NCI-H1436 (cell line): ENCODE measurements around the gene ZFP64.
"Not testable (repeated sequence)": the region's sequence is repeated elsewhere in the genome, so short reads cannot be mapped to it uniquely, and the experiment has no call there.

Experiments
- DNase-seq: peaks from one replicate; lab custom pipeline; 2025; lab: John Stamatoyannopoulos, UW

The ZFP64 gene

DNA sequence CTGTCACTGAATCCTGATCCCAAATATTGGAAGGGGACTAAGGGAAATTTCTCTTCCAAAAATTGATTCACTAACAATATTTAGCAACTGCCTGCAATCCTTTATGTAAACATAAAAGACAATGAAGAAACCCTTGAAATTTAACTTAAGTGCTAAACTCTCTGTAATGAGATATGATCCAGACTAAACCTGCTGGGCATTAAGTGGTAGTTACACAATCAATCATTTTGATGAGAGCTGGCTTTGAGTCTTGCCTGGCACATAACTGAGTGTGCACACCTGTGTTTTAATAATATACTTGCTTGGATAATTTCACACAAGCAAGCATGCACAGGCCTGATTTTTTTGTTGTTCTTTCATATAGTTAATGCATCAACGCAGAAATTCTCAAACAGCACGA is 9.8 kb upstream of the ZFP64 start:
- peak; percentile 84 for DNase-seq

DNA sequence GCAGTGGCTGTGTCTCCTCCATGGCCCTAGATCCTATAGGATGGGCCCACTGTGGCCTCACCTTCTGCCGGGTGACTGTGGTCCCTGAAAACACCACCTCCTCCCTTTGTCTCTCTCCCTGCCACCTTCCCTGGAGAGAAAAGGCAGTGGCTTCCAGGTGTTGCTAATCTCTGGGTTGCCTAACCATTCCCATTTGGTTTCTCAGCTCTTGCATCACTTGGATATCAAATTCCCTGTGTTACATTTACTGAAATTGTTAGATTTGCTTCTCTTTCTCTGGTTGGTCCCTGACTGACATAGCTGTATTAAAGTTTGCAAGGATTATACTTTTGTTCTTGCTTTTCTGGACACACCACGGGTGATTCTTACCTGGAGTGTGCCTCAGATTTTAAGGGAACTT is 9.3 kb upstream of the ZFP64 start:
- DNase-seq = no peak

DNA sequence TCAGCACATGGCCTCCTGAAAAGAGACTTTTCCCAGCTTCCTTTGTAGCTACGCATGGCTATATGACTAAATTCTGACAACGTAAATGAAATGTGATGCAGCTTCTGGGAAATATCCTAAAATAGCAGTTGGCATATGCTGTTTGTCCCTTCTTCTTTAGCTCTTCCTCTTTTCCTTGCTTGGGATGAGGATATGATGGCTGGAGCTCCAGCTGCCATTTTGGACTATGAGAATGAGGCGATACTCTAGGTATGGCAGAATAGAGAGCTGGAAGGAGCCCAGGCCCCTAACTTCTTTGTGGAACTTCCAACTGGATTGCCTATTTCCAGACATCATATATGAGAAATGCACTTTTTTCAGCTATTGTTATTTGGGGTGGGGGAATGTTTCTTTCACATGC is 5.3 kb upstream of the ZFP64 start:
- DNase-seq = no peak

DNA sequence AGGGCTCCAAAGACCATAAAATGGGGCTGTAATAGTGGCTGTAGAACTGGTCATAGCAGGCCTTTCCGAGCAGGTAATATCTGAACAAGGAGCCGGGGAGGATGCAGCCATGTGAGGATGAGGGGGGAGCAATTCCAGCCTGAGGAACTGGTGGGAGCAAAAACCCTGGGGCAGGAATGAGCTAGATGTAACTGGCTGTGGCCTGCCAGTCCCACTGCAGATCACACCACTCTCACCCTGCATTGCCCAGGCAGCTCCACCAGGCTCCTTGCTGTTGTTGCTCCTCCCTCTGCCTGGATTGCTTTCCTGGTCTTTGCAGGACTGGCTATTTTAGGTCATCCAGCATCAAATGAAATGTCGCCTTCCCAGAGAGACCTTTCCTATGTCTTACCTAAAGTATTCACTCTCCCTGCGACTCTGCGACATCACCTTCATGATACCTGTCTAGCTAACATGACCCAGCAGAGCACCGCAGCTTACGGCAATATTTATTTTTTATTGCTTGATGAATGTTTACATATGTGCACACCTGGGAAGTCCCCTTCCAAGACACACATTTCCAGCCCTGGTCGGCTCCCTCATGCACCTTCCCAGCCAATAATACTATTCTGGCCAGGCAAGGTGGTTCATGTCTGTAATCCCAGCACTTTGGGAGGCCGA is 2.4 kb upstream of the ZFP64 start:
- no peak for DNase-seq

DNA sequence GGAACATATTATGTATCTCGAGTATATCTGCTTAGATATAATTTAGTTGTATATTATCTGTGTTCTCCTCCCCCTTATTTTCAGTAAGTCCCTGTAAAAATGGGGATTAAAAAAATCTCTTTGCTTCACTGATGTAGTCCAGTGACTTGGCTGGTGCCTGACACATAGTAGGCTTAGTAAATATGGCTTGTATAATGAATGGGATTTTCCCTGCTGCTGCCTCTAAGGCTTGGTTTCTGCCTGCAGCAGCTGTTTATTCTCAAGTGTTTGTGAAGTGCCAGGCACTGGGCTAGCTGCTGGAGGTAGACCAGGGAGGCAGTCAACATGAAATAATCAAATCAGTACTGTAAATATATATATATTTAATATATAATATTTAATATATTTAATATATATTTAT is 1.6 kb upstream of the ZFP64 start:
- peak; percentile 12 for DNase-seq

DNA sequence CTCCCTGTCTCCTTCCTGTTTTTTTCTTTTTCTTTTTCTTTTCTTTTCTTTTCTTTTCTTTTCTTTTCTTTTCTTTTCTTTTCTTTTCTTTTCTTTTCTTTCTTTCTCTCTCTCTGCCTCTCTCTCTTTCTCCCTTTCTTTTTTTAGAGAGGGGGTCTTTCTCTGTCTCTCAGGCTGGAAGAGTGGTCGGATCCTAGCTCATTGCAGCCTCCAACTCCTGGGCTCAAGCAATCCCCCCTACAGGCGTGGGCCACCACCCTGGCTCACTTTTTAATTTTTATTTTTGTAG is 1.1 kb upstream of the ZFP64 start:
- not testable (repeated sequence) for DNase-seq

DNA sequence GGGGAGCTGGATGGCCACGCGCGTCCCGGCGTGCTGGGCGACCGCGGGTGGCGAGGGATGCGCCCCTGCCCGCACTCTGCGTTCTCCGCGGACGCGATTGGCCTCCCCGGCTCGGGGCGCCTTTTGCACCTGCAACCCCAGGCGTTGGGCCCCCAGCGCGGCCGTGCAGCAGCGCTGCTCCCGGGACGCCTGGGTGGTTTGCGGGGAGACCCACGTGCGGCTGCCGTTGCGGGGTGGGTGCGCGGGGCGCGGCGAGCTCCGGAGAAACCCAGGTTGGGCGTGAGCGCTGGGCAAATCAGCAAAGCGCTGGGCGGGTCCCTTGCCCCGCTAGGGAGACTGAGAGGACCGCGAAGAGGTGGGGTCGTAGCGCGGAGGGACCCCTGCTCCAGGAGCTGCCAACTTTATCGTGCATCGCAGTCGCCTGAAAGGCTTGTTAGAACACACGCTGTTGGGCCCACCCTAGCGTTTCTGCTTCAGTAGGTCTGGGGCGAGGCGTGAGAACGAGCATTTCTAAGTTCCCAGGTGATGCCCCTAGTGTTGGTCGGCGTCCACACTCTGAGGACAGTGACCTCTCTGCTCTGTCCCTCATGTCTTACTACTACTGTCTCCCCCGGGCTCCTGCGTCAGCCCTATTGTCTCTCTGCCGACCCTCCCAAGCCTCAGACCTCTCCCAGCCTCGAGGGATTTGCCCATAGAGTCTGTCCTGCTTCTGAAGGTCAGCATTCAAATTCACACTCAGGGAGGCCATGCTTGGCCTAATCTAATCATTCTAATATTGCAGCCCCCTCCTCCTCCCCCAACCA is 538 bp upstream of the ZFP64 start:
- no peak for DNase-seq

DNA sequence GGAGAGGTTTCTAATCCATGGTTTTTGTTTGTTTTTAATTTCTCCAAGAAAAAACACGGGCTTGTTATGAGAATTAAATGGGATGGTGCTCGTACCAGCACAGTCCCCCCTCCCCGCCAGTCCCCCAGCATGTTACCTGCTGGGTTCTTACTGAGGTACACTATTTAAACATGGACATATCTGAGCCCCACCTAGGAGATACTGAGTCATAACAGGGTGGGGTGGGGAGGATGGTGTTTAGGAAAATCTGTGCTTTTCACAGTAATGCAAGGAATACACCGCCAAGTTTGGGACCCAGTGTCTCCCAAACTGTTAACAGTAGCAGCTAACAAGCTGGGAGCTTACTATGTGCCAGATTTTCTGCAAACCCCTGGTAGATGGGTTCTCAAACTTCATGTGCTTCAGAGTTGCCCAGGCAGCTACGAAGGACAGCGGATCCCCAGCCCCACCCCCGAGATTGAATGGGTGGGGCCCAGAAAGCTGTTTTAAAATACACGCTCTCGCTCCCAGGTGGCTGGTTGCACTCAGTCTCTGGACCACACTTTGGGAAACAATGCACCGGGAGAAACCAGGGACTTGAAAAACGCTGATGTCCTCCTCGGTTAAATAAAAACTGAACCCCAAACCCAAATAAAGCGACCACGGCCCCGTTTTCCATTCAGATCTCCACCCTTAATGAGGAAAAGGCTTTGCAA is 995 bp downstream of the ZFP64 start:
- peak; percentile 12 for DNase-seq

DNA sequence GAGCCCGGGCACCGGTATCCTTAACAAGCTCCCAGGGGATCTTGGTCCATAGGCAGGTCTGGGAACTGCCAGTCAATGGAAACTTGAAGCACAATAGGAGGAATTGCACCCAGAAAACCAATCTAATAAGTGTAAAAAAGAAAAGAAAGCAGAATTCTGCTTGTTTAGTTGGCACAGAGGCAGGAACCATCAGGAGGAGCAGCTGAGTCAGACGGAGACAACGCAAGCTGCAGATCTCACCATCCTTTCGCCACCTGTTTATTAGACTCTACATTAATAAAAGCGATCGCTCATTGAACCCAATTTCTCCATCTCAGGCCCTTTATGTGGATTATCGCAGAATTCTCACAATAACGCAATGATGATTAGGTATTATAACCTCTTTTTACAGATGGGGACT is 9.8 kb downstream of the ZFP64 start:
- DNase-seq = no peak

DNA sequence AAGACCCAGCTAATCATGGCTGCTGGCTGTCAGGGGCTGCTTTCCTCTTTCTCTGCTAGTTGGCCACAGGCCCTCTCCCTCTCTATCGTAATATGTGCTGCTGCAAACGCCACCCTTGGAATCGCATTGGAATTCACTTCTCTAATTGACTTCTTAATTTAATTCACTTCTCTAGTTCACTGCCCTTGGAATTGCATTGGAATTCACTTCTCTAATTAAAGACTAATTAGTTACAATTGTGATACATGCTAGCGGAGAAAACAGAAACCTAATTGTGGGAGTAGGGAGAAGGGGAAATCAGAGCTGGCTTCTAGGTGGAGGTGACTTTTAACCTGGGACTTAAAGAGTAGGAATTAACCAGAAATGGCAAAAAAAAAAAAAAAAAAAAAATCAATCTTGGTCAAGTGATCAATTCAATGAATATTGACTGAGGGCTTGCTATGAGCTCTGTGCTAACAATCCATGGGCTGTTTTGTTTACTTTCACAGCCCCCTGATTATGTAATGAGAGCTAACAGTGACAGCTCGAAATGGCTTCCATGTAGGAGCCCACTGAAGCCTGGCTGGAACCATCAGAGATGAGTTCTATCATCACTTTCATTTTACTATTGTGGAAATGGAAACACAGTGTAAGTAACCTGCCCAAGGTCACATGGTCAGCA is 11.3 kb downstream of the ZFP64 start:
- DNase-seq = no peak

DNA sequence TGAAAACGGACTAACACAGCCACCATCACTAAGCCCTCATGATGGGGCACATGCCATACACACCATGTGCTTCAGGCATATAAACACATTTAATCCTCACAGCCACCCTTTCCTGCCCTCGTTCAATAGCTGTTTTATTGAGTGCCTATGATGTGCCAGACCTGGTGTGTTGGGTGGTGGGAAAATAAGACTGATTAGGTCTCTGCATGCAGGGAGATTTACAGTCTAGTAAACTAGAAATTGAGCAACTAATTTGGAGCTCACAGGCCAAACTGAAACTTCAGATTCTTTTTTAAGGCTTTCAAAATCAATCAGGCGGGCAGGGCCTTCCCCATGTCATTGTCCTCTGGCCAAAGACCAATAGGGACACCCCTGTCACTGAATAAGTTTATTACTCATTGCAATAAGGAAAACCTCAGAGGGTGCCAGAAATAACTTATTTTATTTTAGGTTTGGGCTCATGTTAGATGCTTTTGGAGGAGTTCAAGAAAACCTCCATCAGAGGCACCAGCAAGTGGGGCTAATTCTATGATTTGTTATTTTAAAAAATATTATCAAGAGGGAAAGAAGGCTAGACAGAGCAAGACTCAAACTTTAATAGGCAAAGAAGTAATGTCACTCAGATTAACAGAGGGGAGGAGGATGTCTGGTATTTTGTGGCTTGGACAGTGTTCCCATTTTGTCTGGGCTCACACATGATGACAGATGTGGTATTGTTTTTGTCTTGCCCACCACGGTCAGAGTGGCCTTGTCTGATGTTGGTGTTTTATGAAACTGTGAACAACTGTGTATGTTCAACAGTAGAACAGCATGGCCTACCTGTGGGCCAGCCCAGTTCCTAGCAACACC is 12.0 kb downstream of the ZFP64 start:
- no peak for DNase-seq

DNA sequence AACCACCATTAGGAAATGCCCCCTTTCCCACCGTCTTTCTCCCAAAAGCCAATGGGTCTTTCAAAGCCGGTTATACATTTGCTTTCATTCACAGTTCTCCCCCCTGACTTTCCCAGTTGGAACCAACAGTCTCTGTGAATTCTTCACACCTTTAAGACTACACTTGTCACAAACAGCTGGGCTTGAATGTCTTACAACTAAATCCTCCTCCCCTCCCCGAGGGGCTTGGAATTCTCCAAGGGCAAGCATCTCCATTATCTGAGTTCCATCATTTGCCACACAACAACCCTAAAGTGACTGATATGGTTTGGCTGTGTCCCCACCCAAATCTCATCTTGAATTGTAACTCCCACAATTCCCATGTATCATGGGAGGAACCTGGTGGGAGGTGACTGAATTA is 12.9 kb downstream of the ZFP64 start:
- DNase-seq = no peak

DNA sequence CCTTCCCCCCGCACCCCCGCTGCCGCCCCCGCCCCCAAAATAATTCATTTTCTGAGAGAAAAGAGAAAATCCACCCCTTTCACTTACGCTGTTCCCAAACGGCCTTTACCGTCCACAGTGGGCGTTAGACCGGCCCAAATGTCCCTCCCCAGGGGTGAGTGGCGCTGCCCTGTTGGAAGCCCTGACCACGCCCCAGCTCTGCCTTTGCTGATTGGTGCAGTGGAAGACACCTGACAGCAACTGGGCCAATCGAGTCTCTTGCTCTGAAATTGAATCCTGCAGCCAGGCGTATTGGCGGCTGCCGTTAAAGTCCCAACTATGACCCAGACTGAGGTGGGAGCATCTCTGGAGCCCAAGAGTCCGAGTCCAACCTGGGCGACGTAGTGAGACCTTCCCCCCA is 15.7 kb downstream of the ZFP64 start:
- DNase-seq = no peak

DNA sequence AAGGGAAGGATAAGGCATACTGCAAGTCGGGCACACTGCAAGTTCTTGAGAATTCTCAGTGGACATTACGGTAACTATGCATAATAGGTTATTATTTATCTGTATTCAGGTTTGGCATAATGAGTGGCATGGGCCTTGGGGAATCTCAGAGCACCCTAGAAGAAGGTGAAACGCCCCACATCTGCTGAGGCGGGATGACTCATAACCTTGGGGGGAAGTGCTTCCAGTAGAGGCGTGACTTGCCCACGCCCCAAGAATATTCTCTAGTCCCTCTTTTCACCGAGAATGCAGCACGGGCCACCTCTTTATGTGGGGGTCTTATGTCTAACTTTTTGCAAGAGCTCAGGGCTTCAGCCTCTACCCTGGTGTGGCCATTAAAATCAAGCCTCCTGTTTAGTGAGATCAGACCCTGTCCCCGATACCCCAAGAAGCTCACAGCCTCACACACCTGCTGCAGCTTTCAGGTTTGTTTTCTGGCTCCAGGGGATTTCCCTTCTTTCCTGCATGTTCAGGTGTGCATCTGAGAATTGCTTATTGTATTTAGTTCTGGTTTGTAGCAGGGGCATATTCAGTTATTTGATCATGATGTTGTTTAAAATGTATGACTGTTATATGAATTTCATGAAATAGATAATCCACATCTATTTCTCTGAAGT is 19.1 kb downstream of the ZFP64 start:
- DNase-seq = no peak

DNA sequence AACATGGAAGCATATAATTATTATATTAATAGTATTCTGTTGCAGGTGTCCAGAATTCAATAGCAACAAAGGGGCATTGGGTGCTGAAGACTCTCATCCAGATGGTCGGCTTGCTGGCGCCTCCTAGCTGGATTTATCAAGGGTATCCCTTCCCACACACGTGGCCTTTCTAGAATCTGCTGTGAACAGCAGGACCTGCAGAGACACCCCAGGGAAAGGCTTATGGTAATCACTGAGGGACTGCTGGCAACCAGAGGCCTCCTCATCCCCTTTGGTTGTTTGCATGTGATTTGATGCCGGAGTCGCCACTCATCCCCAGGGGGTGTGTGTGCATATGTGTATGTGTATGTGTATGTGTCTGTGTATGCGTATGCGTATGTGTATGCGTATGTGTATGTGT is 20.6 kb downstream of the ZFP64 start:
- DNase-seq = no peak

DNA sequence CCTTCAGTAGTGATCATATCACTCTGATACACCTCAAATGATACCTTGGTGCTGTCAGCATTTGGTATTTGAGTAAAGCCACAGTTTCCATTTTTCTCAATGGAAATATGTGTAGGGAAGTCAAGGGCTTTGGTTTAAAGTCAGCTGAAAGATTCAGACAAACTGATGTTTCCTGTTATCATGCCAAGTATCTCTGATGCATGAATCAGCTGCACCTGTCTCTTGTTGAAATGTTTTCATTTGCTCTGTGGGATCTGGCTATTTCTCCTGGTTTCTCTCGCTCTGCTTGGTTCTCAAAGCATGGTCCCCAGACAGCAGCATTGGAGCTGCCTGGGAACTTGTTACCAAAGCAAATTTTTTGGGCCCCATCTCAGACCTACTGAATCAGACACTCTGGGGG is 23.5 kb downstream of the ZFP64 start:
- DNase-seq = no peak

DNA sequence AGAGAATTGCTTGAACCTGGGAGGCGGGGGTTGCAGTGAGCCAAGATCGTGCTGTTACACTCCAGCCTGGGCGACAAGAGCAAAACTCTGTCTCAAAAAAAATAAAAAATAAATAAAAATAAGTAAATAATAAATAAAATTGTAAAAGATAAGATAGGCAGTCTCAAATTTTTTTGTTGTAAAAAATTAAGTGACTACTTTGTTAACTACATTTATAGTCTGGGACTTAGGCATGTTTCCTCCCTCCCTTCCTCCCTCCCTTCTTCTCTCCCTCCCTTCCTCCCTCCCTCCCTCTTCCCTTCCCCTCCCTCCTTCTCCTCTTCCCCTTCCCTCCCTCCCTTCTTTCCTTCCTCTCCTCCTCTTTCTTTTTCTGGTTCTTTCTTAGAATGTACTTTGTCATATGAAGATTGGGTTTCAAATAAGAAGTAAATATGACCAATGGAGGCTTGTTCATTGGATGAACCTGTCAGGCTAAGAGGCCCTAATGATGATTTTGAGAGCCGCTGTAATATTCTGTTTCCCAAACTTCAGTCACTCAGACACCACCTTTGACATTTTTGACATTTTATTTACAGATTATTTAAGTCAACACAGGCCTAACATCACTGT is 24.2 kb downstream of the ZFP64 start:
- DNase-seq = no peak

DNA sequence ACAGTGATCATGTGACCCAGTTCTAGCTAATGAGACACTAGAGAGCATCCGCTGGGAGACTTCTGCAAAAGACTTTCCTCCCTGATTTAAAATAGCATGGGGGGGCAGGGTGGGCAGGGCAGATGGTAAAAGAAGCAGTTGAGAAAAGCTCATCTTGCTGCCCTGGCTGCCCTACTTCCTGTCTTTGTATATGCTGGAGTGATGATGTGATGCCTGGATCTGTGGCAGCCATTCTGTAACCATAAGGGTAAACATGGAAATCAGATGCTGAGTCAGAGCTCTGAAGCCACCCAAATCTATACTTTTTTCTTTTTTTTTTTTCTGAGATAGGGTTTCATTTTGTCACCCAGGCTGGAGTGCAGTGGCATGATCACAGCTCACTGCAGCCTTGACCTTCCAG is 25.4 kb downstream of the ZFP64 start:
- DNase-seq = no peak

DNA sequence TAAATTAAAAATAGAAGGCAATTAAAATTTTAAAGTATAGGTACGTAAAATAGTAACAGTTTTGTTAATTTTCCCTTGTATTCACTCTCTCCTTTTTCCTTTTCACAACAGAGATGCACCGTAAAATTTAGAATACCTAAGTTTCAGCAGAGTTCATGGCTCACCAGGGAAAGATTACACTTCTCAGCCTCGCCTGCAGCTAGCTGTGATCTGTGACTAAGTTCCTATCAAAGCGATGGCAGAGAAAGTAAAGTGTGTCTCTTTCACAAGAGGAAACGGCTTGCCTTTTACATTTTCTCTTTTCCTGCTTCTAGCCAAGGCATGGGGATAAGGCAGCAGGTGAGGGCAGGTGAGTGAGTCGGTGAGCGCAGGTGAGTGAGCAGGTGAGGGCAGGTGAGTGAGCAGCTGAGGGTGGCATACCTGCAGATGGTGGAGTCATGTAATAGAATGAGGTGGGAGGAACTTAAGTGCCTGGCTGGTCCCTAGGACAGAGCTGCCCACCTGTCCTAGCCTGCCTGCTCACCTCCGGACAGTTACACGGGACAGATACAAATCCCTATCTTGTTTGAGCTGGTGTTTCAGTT is 30.9 kb downstream of the ZFP64 start:
- DNase-seq = no peak

DNA sequence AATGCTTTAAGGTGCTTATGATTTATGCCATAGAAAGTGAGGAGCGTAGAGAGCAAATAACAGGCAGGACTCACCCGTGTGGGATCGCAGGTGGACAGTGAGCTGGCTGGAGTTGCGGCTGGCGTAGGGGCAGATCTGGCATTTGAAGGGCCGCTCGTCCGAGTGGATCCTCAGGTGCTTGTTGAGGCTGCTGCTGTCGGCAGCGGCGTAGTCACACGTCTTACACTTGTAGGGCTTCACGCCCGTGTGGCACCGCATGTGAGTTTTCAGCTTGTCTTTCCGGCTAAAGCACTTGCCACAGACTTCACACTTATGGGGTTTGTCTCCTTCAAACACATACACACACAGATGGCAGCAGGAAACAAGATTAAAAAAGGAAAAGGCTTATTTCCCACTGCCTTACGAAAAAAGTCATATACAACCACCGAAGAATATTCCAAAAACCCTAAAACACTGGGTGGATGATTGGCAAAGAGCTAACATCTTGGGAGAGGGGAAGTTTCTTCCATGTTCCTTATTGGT is 31.5 kb downstream of the ZFP64 start:
- DNase-seq = no peak
